CD4-positive, CD25-positive, alpha-beta regulatory T cell (primary cell): Measurements from ENCODE around the gene ESCO1. TPM values are rescaled to one million over a fixed set of nuclear protein-coding genes. Genes with fewer than 3 reads are reported as not detected.
A peak's percentile ranks its signal among the peaks of the same experiment; 100 is the strongest.

Experiments
- ATAC-seq, 2 donors: fragments of 150-1000 bp; cut with Tn5 transposase; one replicate each; pipeline ENCODE4 v1.10.0; 2021; ENCODE audit warnings: low read depth in 2 of 2, moderate number of reproducible peaks in 2 of 2, moderate library complexity in 1 of 2
- DNase-seq, 3 donors: peaks; one replicate each; pipeline versions ENCODE4 v3.0.0 to v3.0.0-alpha.2; 2012 to 2022; ENCODE audit warnings: mixed read lengths in 1 of 3
- H3K27ac ChIP-seq: one replicate; pipeline ENCODE4 v1.7.0; 2013; ENCODE audit warnings: mild to moderate bottlenecking, low read length; ENCODE audit not compliant: insufficient read depth, poor library complexity, severe bottlenecking
- H3K27me3 ChIP-seq: one replicate; pipeline ENCODE4 v1.7.0; 2013; ENCODE audit warnings: low read length; ENCODE audit not compliant: control insufficient read depth, insufficient read depth
- H3K36me3 ChIP-seq: one replicate; pipeline ENCODE4 v1.7.0; 2013; ENCODE audit warnings: mild to moderate bottlenecking, low read length, moderate library complexity; ENCODE audit not compliant: control insufficient read depth, insufficient read depth
- H3K4me1 ChIP-seq: 2 replicates; pipeline ENCODE4 v1.7.0; 2013; ENCODE audit warnings: mild to moderate bottlenecking, low read length; ENCODE audit not compliant: insufficient read depth, control insufficient read depth, poor library complexity, severe bottlenecking
- H3K4me3 ChIP-seq: one replicate; pipeline ENCODE4 v1.7.0; 2013; ENCODE audit warnings: low read depth, mild to moderate bottlenecking, low read length, moderate library complexity
- H3K9me3 ChIP-seq, 2 experiments: 1 replicate in 1 of 2; 2 replicates in 1 of 2; pipeline ENCODE4 v1.7.0; 2013; ENCODE audit warnings: low read length in 2 of 2, mild to moderate bottlenecking in 1 of 2, moderate library complexity in 1 of 2; ENCODE audit not compliant: control insufficient read depth in 2 of 2
- H3K27ac Mint-ChIP-seq, 3 donors: one replicate each; pipeline ENCODE4 v1.8.0; 2020 to 2022; ENCODE audit warnings: mild to moderate bottlenecking in 3 of 3, mixed read lengths in 3 of 3, moderate library complexity in 2 of 3
- H3K27me3 Mint-ChIP-seq: one replicate; pipeline ENCODE4 v1.8.0; 2022; ENCODE audit warnings: mild to moderate bottlenecking, mixed read lengths
- H3K36me3 Mint-ChIP-seq: one replicate; pipeline ENCODE4 v1.8.0; 2020; ENCODE audit warnings: mixed read lengths
- H3K4me1 Mint-ChIP-seq, 4 donors: one replicate each; pipeline ENCODE4 v1.8.0; 2020 to 2022; ENCODE audit warnings: mixed read lengths in 4 of 4, mild to moderate bottlenecking in 1 of 4
- H3K4me3 Mint-ChIP-seq, 4 donors: one replicate each; pipeline ENCODE4 v1.8.0; 2020 to 2022; ENCODE audit warnings: mild to moderate bottlenecking in 4 of 4, mixed read lengths in 4 of 4, moderate library complexity in 3 of 4
- H3K9me3 Mint-ChIP-seq, 7 donors: one replicate each; pipeline ENCODE4 v1.8.0; 2020 to 2022; ENCODE audit warnings: mixed read lengths in 7 of 7, mild to moderate bottlenecking in 3 of 7, moderate library complexity in 2 of 7
- polyA plus RNA-seq, 4 donors: library from polyadenylated mRNA; unstranded; fragments of 300-500 nt; fragmentation: Illumina TruSeq; gene quantifications; one replicate each; pipeline ENCODE4 v1.2.3, GENCODE V29; 2021
- total RNA-seq: library from RNA; stranded (reverse); gene quantifications from one replicate; pipeline ENCODE4 v1.2.3, GENCODE V29; 2022

Gene ESCO1
- total and polyA plus RNA-seq, 5 donors from 2014 or later: 6.2 to 37.1 (median 8.2) TPM

DNA sequence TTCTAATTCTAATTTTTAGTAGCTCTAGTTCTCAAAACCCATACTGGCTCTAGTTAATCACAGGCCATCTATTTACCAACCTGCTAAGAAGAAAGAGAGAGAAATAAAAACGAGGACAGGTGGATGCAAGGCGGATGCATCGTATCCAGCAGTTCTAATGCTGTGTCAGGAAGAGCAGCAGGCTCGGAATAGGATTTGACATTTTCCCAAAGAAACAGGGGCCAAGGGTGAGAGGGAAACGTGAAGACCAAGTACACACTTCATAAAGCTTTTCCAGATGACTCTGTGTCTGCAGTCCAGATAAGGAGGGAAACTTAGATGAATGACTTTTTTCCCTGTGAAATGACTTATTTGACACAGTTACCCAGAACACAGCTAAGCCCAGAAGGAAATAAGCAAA is 117.5 kb downstream of the ESCO1 start:
- H3K36me3 Mint-ChIP-seq: no peaks in the 10 kb centered on the region
- ATAC-seq: no peak
- H3K27me3 Mint-ChIP-seq: peaks cover 27% of the 10 kb centered on the region

GRCh38 chr18:21481739-21482138 is 118.8 kb downstream of the ESCO1 start:
- no peaks in the 10 kb centered on the region for H3K9me3 Mint-ChIP-seq
- no peak for ATAC-seq
- Histone ChIP-seq H3K36me3 (no peaks in the 10 kb centered on the region), H3K27me3 (peaks cover 5% of the 10 kb centered on the region), H3K4me1 (no peaks in the 10 kb centered on the region), H3K4me3 (no peak overlapping the region), H3K27ac (no peak overlapping the region), H3K9me3 (no peaks in the 10 kb centered on the region)
- DNase-seq: no peak
- no peak overlapping the region for H3K27ac Mint-ChIP-seq
- H3K4me1 Mint-ChIP-seq: no peaks in the 10 kb centered on the region
- no peaks in the 10 kb centered on the region for H3K36me3 Mint-ChIP-seq
- H3K4me3 Mint-ChIP-seq: no peak overlapping the region
- peaks cover 22% of the 10 kb centered on the region for H3K27me3 Mint-ChIP-seq

More for the DNA sequence above, 117.5 kb downstream of the ESCO1 start:
- H3K4me3 Mint-ChIP-seq: no peak overlapping the region
- no peak overlapping the region for H3K27ac Mint-ChIP-seq
- Histone ChIP-seq H3K4me1 (no peaks in the 10 kb centered on the region), H3K27me3 (peaks cover 7% of the 10 kb centered on the region), H3K9me3 (no peaks in the 10 kb centered on the region), H3K27ac (no peak overlapping the region), H3K4me3 (no peak overlapping the region), H3K36me3 (no peaks in the 10 kb centered on the region)
- no peaks in the 10 kb centered on the region for H3K4me1 Mint-ChIP-seq
- no peaks in the 10 kb centered on the region for H3K9me3 Mint-ChIP-seq
- no peak for DNase-seq

- no peaks in the 10 kb centered on the region for H3K9me3 ChIP-seq
- no peak overlapping the region for H3K27ac Mint-ChIP-seq
- H3K4me1 Mint-ChIP-seq: no peaks in the 10 kb centered on the region
- H3K9me3 Mint-ChIP-seq: no peaks in the 10 kb centered on the region
- H3K4me1 ChIP-seq: no peaks in the 10 kb centered on the region
- H3K27ac ChIP-seq: no peak overlapping the region
- no peaks in the 10 kb centered on the region for H3K27me3 ChIP-seq
- H3K36me3 Mint-ChIP-seq: no peaks in the 10 kb centered on the region
- peaks cover 21% of the 10 kb centered on the region for H3K27me3 Mint-ChIP-seq
- DNase-seq (no peak), ATAC-seq (no peak)
- peak overlapping the region in 1 of 4 donors; percentile 47 for H3K4me3 Mint-ChIP-seq
- H3K36me3 ChIP-seq: no peaks in the 10 kb centered on the region
- H3K4me3 ChIP-seq: no peak overlapping the region
These were observed 120.8 kb downstream of the ESCO1 start for GRCh38 chr18:21479721-21480120.

Other genes with a start within 250 kb of the ESCO1 start
- 31.4 TPM for gene SNRPD1, start 11.6 kb upstream of the ESCO1 start, total RNA-seq
- gene SNRPD1, start 11.6 kb upstream of the ESCO1 start, polyA plus RNA-seq: 100 to 1,000 TPM in 1 of 4 donors, 10 to 100 TPM in 3; 87.7 to 109 (median 92.7) TPM
- gene ABHD3, start 104.1 kb upstream of the ESCO1 start, total RNA-seq: 57.1 TPM
- 10 to 100 TPM; 37.7 to 48.7 (median 44.7) TPM for gene ABHD3, start 104.1 kb upstream of the ESCO1 start, polyA plus RNA-seq
- 37.7 TPM for gene MIB1, start 140.1 kb upstream of the ESCO1 start, total RNA-seq
- 1 to 10 TPM; 7.3 to 9.9 (median 7.7) TPM for gene MIB1, start 140.1 kb upstream of the ESCO1 start, polyA plus RNA-seq